ENCODE measurements around the gene COX15. TPM values are rescaled to one million over a fixed set of nuclear protein-coding genes. Genes with fewer than 3 reads are reported as not detected.

Gene COX15
- total RNA-seq, 3 donors from 2014 or later: 28.4 to 32.5 (median 32.2) TPM

GRCh38 chr10:99711129-99711719 is 20.7 kb downstream of the COX15 start:
- no peaks in the 10 kb centered on the region for H3K9me3 Mint-ChIP-seq
- peaks cover 18% of the 10 kb centered on the region for H3K36me3 Mint-ChIP-seq (ENCODE audit: insufficient read depth)
- DNase-seq: no peak
- H3K27me3 Mint-ChIP-seq (ENCODE audit: low read depth): no peaks in the 10 kb centered on the region
- ATAC-seq: peak; percentile 65 to 66
- no peak overlapping the region for H3K4me3 Mint-ChIP-seq
- H3K4me1 Mint-ChIP-seq (ENCODE audit: low read depth): peaks cover 2% of the 10 kb centered on the region

GRCh38 chr10:99709480-99710229 is 22.3 kb downstream of the COX15 start:
- no peaks in the 10 kb centered on the region for H3K27me3 Mint-ChIP-seq (ENCODE audit: low read depth)
- ATAC-seq (peak; percentile 83 to 84), DNase-seq (no peak)
- H3K4me3 Mint-ChIP-seq: no peak overlapping the region
- H3K36me3 Mint-ChIP-seq (ENCODE audit: insufficient read depth): peaks cover 24% of the 10 kb centered on the region
- no peaks in the 10 kb centered on the region for H3K9me3 Mint-ChIP-seq
- H3K4me1 Mint-ChIP-seq (ENCODE audit: low read depth): peaks cover 2% of the 10 kb centered on the region

- ATAC-seq: no peak
- no peaks in the 10 kb centered on the region for H3K9me3 Mint-ChIP-seq
These were observed 23.4 kb downstream of the COX15 start for GRCh38 chr10:99708428-99709012.

GRCh38 chr10:99700649-99701048 is 31.3 kb downstream of the COX15 start:
- H3K27me3 Mint-ChIP-seq (ENCODE audit: low read depth): no peaks in the 10 kb centered on the region
- DNase-seq: no peak
- no peak overlapping the region for H3K4me3 Mint-ChIP-seq
- peaks cover 40% of the 10 kb centered on the region for H3K36me3 Mint-ChIP-seq (ENCODE audit: insufficient read depth)
- ATAC-seq: no peak
- H3K9me3 Mint-ChIP-seq: no peaks in the 10 kb centered on the region
- no peaks in the 10 kb centered on the region for H3K4me1 Mint-ChIP-seq (ENCODE audit: low read depth)

More at GRCh38 chr10:99708428-99709012, 23.4 kb downstream of the COX15 start:
- DNase-seq: no peak
- H3K4me3 Mint-ChIP-seq: no peak overlapping the region
- peaks cover 20% of the 10 kb centered on the region for H3K36me3 Mint-ChIP-seq (ENCODE audit: insufficient read depth)
- peaks cover 2% of the 10 kb centered on the region for H3K4me1 Mint-ChIP-seq (ENCODE audit: low read depth)
- no peaks in the 10 kb centered on the region for H3K27me3 Mint-ChIP-seq (ENCODE audit: low read depth)

GRCh38 chr10:99698504-99699080 is 33.3 kb downstream of the COX15 start:
- H3K36me3 Mint-ChIP-seq (ENCODE audit: insufficient read depth): peaks cover 39% of the 10 kb centered on the region
- H3K27me3 Mint-ChIP-seq (ENCODE audit: low read depth): no peaks in the 10 kb centered on the region
- DNase-seq: no peak
- no peak overlapping the region for H3K4me3 Mint-ChIP-seq
- H3K4me1 Mint-ChIP-seq (ENCODE audit: low read depth): no peaks in the 10 kb centered on the region
- ATAC-seq: no peak
- H3K9me3 Mint-ChIP-seq: no peaks in the 10 kb centered on the region

- Mint-ChIP-seq H3K4me3 (no peak overlapping the region), H3K4me1 (ENCODE audit: low read depth) (no peaks in the 10 kb centered on the region), H3K27me3 (ENCODE audit: low read depth) (no peaks in the 10 kb centered on the region), H3K36me3 (ENCODE audit: insufficient read depth) (peaks cover 41% of the 10 kb centered on the region), H3K9me3 (no peaks in the 10 kb centered on the region)
- DNase-seq: no peak
- ATAC-seq: no peak
These were observed 36.2 kb downstream of the COX15 start for GRCh38 chr10:99695761-99696160.

- peaks cover 30% of the 10 kb centered on the region for H3K36me3 Mint-ChIP-seq (ENCODE audit: insufficient read depth)
- no peak overlapping the region for H3K4me3 Mint-ChIP-seq
- no peaks in the 10 kb centered on the region for H3K27me3 Mint-ChIP-seq (ENCODE audit: low read depth)
- DNase-seq: no peak
- no peaks in the 10 kb centered on the region for H3K9me3 Mint-ChIP-seq
- ATAC-seq: no peak
- H3K4me1 Mint-ChIP-seq (ENCODE audit: low read depth): no peaks in the 10 kb centered on the region
These were observed 37.9 kb downstream of the COX15 start for GRCh38 chr10:99693933-99694583.

- H3K9me3 Mint-ChIP-seq: no peaks in the 10 kb centered on the region
- no peaks in the 10 kb centered on the region for H3K4me1 Mint-ChIP-seq (ENCODE audit: low read depth)
- no peak overlapping the region for H3K4me3 Mint-ChIP-seq
- no peaks in the 10 kb centered on the region for H3K27me3 Mint-ChIP-seq (ENCODE audit: low read depth)
- peaks cover 13% of the 10 kb centered on the region for H3K36me3 Mint-ChIP-seq (ENCODE audit: insufficient read depth)
- DNase-seq (no peak), ATAC-seq (no peak)
These were observed 42.5 kb downstream of the COX15 start for GRCh38 chr10:99689461-99689860.

- no peak overlapping the region for H3K4me3 Mint-ChIP-seq
- ATAC-seq: no peak
- no peaks in the 10 kb centered on the region for H3K9me3 Mint-ChIP-seq
- no peaks in the 10 kb centered on the region for H3K4me1 Mint-ChIP-seq (ENCODE audit: low read depth)
- no peak for DNase-seq
- peaks cover 5% of the 10 kb centered on the region for H3K36me3 Mint-ChIP-seq (ENCODE audit: insufficient read depth)
- H3K27me3 Mint-ChIP-seq (ENCODE audit: low read depth): no peaks in the 10 kb centered on the region
These were observed 46.3 kb downstream of the COX15 start for GRCh38 chr10:99685597-99685967.

GRCh38 chr10:99682752-99683151 is 49.2 kb downstream of the COX15 start:
- ATAC-seq: no peak

More at GRCh38 chr10:99682752-99683151, 49.2 kb downstream of the COX15 start:
- Mint-ChIP-seq H3K27me3 (ENCODE audit: low read depth) (no peaks in the 10 kb centered on the region), H3K9me3 (no peaks in the 10 kb centered on the region), H3K4me3 (no peak overlapping the region), H3K36me3 (ENCODE audit: insufficient read depth) (peaks cover 13% of the 10 kb centered on the region), H3K4me1 (ENCODE audit: low read depth) (no peaks in the 10 kb centered on the region)
- DNase-seq: no peak

Other genes starting within 250 kb of the COX15 start
- not detected for gene NKX2-3, start 199.2 kb downstream of the COX15 start, total RNA-seq
- gene SLC25A28, start 111.7 kb downstream of the COX15 start, total RNA-seq: 10 to 100 TPM; 58.8 to 65.3 (median 64.7) TPM
- gene ENTPD7, start 72.6 kb downstream of the COX15 start, total RNA-seq: 1 to 10 TPM; 7.7 to 8.2 (median 7.9) TPM
- 10 to 100 TPM; 19.8 to 30.4 (median 28.7) TPM for gene CUTC, start 107 bp upstream of the COX15 start, total RNA-seq
- gene ABCC2, start 50.5 kb upstream of the COX15 start, total RNA-seq: 1 to 10 TPM; 1.3 to 1.5 (median 1.3) TPM

Measured in activated T-cell treated with anti-CD3 and anti-CD28 coated beads, Interleukin-2, amount 50 U/mL, for 4 hours (primary cell).